Cardiac fibroblast (primary cell): Measurements from ENCODE around the gene PPP1R16B.
A peak's percentile ranks its signal among the peaks of the same experiment; 100 is the strongest.

ENCODE experiments used
- DNase-seq, 2 donors: peaks; one replicate each; pipeline versions ENCODE4 v3.0.0 to v3.0.0-alpha.2; 2010; ENCODE audit warnings: low read depth in 2 of 2
- H3K4me3 ChIP-seq, 2 donors: replicated peaks in 1 of 2; 1 replicate in 1 of 2; 2 replicates in 1 of 2; pipeline ENCODE4 v1.5.1; 2011; ENCODE audit warnings: low read depth in 2 of 2, low read length in 2 of 2, mild to moderate bottlenecking in 2 of 2, moderate library complexity in 1 of 2
- CTCF ChIP-seq: IDR thresholded peaks from one replicate; pipeline ENCODE4 v1.5.1; 2011; ENCODE audit warnings: low read depth, mild to moderate bottlenecking, low read length, inconsistent platforms

PPP1R16B gene

GRCh38 chr20:38805502-38805957, at the start of gene PPP1R16B:
TSS of gene PPP1R16B (plus strand) at chr20:38805697. CDS start at chr20:38835926, 30,229 bp downstream.
- peak within 1 kb of the TSS; percentile 45 to 52 for H3K4me3 ChIP-seq
- no peak for DNase-seq

DNA sequence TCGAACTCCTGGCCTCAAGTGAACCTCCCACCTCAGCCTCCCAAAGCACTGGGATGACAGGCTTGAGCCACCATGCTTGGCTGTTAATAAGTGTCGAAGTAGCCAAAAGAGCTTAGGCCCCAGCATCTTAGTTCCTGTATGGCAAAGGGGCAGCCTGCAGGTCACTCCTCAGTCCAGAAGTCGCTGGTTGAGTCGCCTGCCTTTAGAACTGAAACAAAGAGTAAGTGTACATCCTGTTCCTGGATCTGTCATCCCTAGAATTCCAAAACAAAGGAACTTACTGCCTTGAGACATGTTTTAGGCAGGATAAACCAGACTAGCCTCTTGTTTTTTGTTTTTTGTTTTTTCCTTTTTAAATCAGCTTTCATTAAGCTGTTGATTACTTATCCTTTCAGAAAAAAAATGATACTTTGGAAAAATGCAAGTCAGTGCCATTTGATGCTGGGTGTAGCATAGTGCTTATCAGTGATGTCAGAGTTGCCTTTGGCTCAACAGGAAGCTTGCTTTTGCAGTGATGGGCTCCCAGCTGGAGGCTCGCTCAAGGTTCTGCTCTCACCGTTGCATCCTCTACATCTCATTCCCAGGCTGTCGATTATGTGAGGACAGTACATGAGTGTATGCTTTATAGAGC, 48.2 kb upstream of the PPP1R16B start:
- no peak for TF ChIP-seq CTCF
- peak; percentile 28 to 42 for DNase-seq

More at GRCh38 chr20:38805502-38805957, at the start of gene PPP1R16B:
- no peak for TF ChIP-seq CTCF

GRCh38 chr20:38759106-38759505, 46.4 kb upstream of the PPP1R16B start:
- no peak overlapping the region for H3K4me3 ChIP-seq
- TF ChIP-seq CTCF, result no peak

More for the DNA sequence above, 48.2 kb upstream of the PPP1R16B start:
- no peak overlapping the region for H3K4me3 ChIP-seq

GRCh38 chr20:38760978-38761377, 44.5 kb upstream of the PPP1R16B start:
- no peak for TF ChIP-seq CTCF
- H3K4me3 ChIP-seq, result no peak overlapping the region
- no peak for DNase-seq

More at GRCh38 chr20:38759106-38759505, 46.4 kb upstream of the PPP1R16B start:
- no peak for DNase-seq

GRCh38 chr20:38762174-38762573, 43.3 kb upstream of the PPP1R16B start:
- TF ChIP-seq CTCF, result no peak
- no peak for DNase-seq
- no peak overlapping the region for H3K4me3 ChIP-seq

DNA sequence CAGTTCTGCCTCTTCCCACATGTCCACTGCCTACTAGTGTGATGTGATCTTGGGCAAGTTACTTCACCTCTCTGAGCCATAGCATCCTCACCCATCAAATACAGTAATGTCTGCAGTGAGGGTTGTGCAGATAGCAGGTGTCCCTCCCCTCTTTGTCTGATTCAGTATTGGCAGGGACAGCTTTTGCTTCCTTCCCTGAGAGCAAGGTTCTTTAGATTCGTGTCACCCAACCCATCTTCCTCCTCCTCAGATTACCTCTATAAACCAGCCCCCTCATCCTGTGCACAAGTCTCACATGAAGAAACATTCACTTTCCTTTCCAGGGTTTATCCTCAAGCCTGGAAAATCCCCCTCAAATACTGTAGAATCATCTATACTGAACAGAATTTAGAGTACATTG, 41.9 kb upstream of the PPP1R16B start:
- no peak for DNase-seq
- H3K4me3 ChIP-seq, result no peak overlapping the region
- TF ChIP-seq CTCF, result no peak
